Prostate gland (tissue), 2 donors: ENCODE data around the gene LTBP2. TPM values are rescaled to one million over a fixed set of nuclear protein-coding genes. Genes with fewer than 3 reads are reported as not detected.
"Not testable (repeated sequence)": the region's sequence is repeated elsewhere in the genome, so short reads cannot be mapped to it uniquely, and the experiment has no call there.

Experiments used
- DNase-seq: peaks from one replicate; pipeline ENCODE4 v3.0.0-alpha.2; 2019; ENCODE audit warnings: low spot score
- H3K27ac ChIP-seq, 2 donors: fragments of 200-600 bp; sonication (generic); 2 replicates each; pipeline ENCODE4 v1.5.1; 2017 to 2019
- H3K27me3 ChIP-seq: fragments of 200-600 bp; sonication (generic); replicated peaks from 2 replicates; pipeline ENCODE4 v1.5.1; 2019; ENCODE audit not compliant: insufficient read depth
- H3K36me3 ChIP-seq, 2 donors: fragments of 200-600 bp; sonication (generic); 1 replicate in 1 of 2; 2 replicates in 1 of 2; pipeline versions ENCODE4 v1.5.1 to v1.8.1; 2017 to 2019
- H3K4me1 ChIP-seq: fragments of 200-600 bp; sonication (generic); replicated peaks from 2 replicates; pipeline ENCODE4 v1.5.1; 2019
- H3K4me3 ChIP-seq, 2 donors: fragments of 200-600 bp; sonication (generic); 2 replicates each; pipeline ENCODE4 v1.5.1; 2017 to 2019
- H3K9me3 ChIP-seq: fragments of 200-600 bp; sonication (generic); 2 replicates; pipeline ENCODE4 v1.5.1; 2017
- POLR2A ChIP-seq: fragments of 450-650 bp; IDR thresholded peaks from one replicate; pipeline ENCODE4 v1.6.1; 2016; ENCODE audit warnings: antibody characterized with exemption, mild to moderate bottlenecking
- POLR2AphosphoS5 ChIP-seq: sonication (generic); formaldehyde crosslinking; IDR thresholded peaks from one replicate; pipeline ENCODE4 v1.6.1; 2017; ENCODE audit warnings: antibody characterized with exemption
- WGBS: methylation state at CpG from one replicate; pipeline ENCODE4 v1.1.5; 2018; 5-methylcytosine and 5-hydroxymethylcytosine counted together
- intact Hi-C: fragments of 100-400 bp; cut with DNase I; formaldehyde crosslinking; loops from one replicate; pipeline ENCODE4 v1.14.2; 2022
- total RNA-seq, 2 donors: library from RNA; depleted of rRNA; stranded (reverse); fragments of >200 nt; gene quantifications; one replicate each; pipeline ENCODE4 v1.1.0, GENCODE V29; 2016
- TF ChIP-seq, protein P1 (sequence below), 4 experiments: fragments of 200-600 bp in 2 of 4; fragments of 450-650 bp in 2 of 4; sonication (generic) in 2 of 4; IDR thresholded peaks; 1 replicate in 3 of 4; 2 replicates in 1 of 4; pipeline ENCODE4 v1.5.1; 2016 to 2019; ENCODE audit warnings: antibody characterized with exemption in 4 of 4, mild to moderate bottlenecking in 2 of 4, moderate library complexity in 2 of 4

The LTBP2 gene
- total RNA-seq, 2 donors from 2014 or later, result 47.0 to 90.7 TPM

DNA sequence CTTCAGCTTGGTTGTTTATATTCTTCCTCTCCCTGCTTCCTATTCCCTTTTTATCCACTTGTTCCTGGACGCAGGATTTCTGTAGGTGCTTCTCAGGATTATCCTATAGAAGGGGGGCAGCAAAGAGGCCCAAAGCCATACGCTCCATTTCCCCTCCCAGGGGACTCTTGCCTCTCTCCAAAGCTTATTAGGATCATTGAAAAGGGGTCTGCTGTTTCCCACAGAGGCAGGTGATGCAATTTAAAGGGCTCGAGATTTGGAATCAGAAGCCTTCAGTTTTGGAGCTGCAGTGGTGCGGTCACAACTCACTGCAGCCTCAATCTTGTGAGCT, 154.5 kb downstream of the LTBP2 start:
- H3K27ac ChIP-seq, result no peak overlapping the region
- intact Hi-C loops, result no loop called here
- no peak for TF ChIP-seq POLR2AphosphoS5
- TF ChIP-seq, protein P1, sequence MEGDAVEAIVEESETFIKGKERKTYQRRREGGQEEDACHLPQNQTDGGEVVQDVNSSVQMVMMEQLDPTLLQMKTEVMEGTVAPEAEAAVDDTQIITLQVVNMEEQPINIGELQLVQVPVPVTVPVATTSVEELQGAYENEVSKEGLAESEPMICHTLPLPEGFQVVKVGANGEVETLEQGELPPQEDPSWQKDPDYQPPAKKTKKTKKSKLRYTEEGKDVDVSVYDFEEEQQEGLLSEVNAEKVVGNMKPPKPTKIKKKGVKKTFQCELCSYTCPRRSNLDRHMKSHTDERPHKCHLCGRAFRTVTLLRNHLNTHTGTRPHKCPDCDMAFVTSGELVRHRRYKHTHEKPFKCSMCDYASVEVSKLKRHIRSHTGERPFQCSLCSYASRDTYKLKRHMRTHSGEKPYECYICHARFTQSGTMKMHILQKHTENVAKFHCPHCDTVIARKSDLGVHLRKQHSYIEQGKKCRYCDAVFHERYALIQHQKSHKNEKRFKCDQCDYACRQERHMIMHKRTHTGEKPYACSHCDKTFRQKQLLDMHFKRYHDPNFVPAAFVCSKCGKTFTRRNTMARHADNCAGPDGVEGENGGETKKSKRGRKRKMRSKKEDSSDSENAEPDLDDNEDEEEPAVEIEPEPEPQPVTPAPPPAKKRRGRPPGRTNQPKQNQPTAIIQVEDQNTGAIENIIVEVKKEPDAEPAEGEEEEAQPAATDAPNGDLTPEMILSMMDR (IDR thresholded peaks at IDR 0.05), result no peak
- TF ChIP-seq POLR2A, result no peak
- no peaks in the 10 kb centered on the region for H3K36me3 ChIP-seq
- WGBS, result 80% methylated on average over 4 of the region's 4 CpGs
- DNase-seq, result no peak
- no peaks in the 10 kb centered on the region for H3K4me1 ChIP-seq
- no peaks in the 10 kb centered on the region for H3K27me3 ChIP-seq
- no peaks in the 10 kb centered on the region for H3K9me3 ChIP-seq
- H3K4me3 ChIP-seq, result no peak overlapping the region

DNA sequence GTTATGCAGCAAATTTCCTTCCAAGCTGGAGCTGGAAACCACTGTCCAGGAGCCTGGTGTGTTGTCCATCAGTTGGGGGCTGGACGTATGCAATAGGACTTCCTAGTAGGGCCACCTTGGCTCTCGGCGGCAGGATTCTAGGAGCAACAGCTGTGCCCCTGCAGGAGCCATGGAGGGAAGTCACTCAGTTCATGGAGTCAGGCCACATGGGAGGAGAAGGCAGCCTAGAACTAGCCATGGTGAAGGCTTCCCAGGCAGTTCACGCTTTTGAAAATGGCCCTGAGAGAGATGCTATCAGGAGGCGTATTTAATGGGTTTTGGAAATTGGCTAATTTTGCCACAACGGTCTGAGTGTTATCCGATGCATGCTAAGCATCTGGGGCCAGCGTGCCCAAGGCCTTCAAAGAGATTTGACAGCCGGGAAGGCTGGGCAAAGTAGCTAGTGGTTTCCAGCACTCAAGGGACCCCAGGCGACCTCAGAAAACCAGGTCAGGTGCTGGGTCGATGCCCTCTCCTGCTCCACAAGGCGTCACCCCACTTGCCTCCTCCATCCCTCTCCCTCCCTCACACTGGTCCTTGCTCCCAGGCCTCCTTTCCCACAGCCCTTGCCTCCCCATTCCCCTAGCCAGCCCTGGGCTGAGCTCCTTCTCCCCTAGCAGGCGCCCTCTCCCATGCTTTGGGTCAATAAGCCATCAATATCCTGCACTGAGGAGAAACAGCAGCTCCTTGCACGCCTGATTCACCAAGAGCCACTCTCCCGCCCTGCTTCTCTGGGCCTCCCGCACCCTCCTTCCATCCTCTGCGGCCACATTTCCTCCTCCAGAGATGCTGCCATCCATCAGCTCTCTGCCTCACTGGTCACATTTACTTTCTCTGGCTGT, 155.1 kb downstream of the LTBP2 start:
- H3K27me3 ChIP-seq, result no peaks in the 10 kb centered on the region
- H3K4me1 ChIP-seq, result no peaks in the 10 kb centered on the region
- H3K27ac ChIP-seq, result no peak overlapping the region
- H3K4me3 ChIP-seq, result no peak overlapping the region
- 71% methylated on average over 17 of the region's 17 CpGs for WGBS
- no peak for TF ChIP-seq POLR2AphosphoS5
- TF ChIP-seq POLR2A, result no peak
- TF ChIP-seq, protein P1 (IDR thresholded peaks at IDR 0.05), result no peak
- no peak for DNase-seq
- no peaks in the 10 kb centered on the region for H3K36me3 ChIP-seq
- intact Hi-C loops, result no loop called here
- no peaks in the 10 kb centered on the region for H3K9me3 ChIP-seq

DNA sequence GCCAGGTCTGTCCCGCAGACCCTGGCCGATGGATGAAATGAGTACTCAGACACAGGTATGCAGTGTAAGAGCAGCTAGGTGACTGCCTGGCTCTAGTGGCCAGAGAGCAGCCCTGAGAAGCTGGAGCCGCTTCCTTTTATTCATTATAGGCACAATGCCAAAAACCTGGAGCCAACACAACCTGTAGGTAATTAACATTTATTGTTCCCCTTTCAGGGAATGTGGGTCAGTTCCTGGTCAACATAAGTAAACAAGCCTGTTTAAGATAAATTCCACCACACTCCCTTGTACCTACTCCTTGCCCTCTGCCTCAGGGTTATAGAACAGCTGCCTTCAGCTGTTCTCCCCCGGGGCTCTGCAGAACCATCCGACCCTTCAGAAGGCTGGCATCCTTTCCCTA, 157.6 kb downstream of the LTBP2 start:
- not testable (repeated sequence) for H3K27ac ChIP-seq

More for the DNA sequence above, 157.6 kb downstream of the LTBP2 start:
- H3K36me3 ChIP-seq, H3K27me3 ChIP-seq, DNase-seq, intact Hi-C loops, H3K9me3 ChIP-seq, H3K4me1 ChIP-seq, H3K4me3 ChIP-seq: not testable (repeated sequence)
- WGBS, result 67% methylated on average over 5 of the region's 5 CpGs

Other genes starting within 250 kb of the LTBP2 start
- under 1 TPM; 0.09 to 0.34 TPM for gene SYNDIG1L, start 186.0 kb downstream of the LTBP2 start, total RNA-seq
- 100 to 1,000 TPM; 625 to 762 TPM for gene NPC2, start 118.9 kb downstream of the LTBP2 start, total RNA-seq
- 10 to 100 TPM; 23.5 to 25.5 TPM for gene ISCA2, start 118.5 kb downstream of the LTBP2 start, total RNA-seq
- 10 to 100 TPM; 14.8 to 51.2 TPM for gene AREL1, start 100.8 kb upstream of the LTBP2 start, total RNA-seq
- gene FCF1, start 100.9 kb upstream of the LTBP2 start, total RNA-seq, result 10 to 100 TPM; 24.2 to 26.0 TPM
- 10 to 100 TPM; 39.0 to 71.9 TPM for gene YLPM1, start 151.1 kb upstream of the LTBP2 start, total RNA-seq